Heart left ventricle (tissue), 16 donors: Measurements from ENCODE around the gene BOD1L1. TPM values are rescaled to one million over a fixed set of nuclear protein-coding genes. Genes with fewer than 3 reads are reported as not detected.
A peak's percentile ranks its signal among the peaks of the same experiment; 100 is the strongest.

Experiments used
- ATAC-seq, 4 donors: fragments of 200-7000 bp; cut with Tn5 transposase; one replicate each; pipeline ENCODE4 v1.9.1; 2020 to 2022; ENCODE audit warnings: moderate library complexity in 4 of 4, mild to moderate bottlenecking in 3 of 4, moderate number of reproducible peaks in 1 of 4
- DNase-seq, 5 donors: peaks; one replicate each; pipeline ENCODE4 v3.0.0-alpha.2; 2020
- H3K27ac ChIP-seq, 12 donors: fragments of 200-600 bp; sonication (generic) in 4 of 12; one replicate each; pipeline versions ENCODE4 v1.5.0 to v1.8.0; 2016 to 2022; ENCODE audit warnings: mild to moderate bottlenecking in 2 of 12
- H3K27me3 ChIP-seq, 9 donors: fragments of 200-600 bp; sonication (generic) in 2 of 9; one replicate each; pipeline versions ENCODE4 v1.5.1 to v1.8.0; 2016 to 2022; ENCODE audit warnings: mild to moderate bottlenecking in 3 of 9
- H3K36me3 ChIP-seq, 9 donors: fragments of 200-600 bp; sonication (generic) in 2 of 9; one replicate each; pipeline versions ENCODE4 v1.5.0 to v1.8.0; 2018 to 2022; ENCODE audit warnings: mild to moderate bottlenecking in 2 of 9
- H3K4me1 ChIP-seq, 12 donors: fragments of 200-600 bp; sonication (generic) in 4 of 12; one replicate each; pipeline versions ENCODE4 v1.5.0 to v1.8.0; 2016 to 2022; ENCODE audit warnings: mild to moderate bottlenecking in 3 of 12
- H3K4me3 ChIP-seq, 12 donors: fragments of 200-600 bp; sonication (generic) in 4 of 12; one replicate each; pipeline versions ENCODE4 v1.5.0 to v1.8.0; 2017 to 2022; ENCODE audit warnings: mild to moderate bottlenecking in 9 of 12, moderate library complexity in 4 of 12
- H3K9me3 ChIP-seq, 12 donors: fragments of 200-600 bp; sonication (generic) in 4 of 12; one replicate each; pipeline versions ENCODE4 v1.5.0 to v1.8.0; 2016 to 2022; ENCODE audit warnings: mild to moderate bottlenecking in 1 of 12
- POLR2A ChIP-seq, 2 donors: fragments of 450-650 bp; IDR thresholded peaks; one replicate each; pipeline ENCODE4 v1.6.1; 2017; ENCODE audit warnings: antibody characterized with exemption in 2 of 2, mild to moderate bottlenecking in 2 of 2, moderate library complexity in 2 of 2
- WGBS, 4 donors: extraction: QIAGEN DNeasy Blood & Tissue Kit in 2 of 4; methylation state at CpG; one replicate each; pipeline versions ENCODE4 v1.1.5 to v1.1.7; 2013 to 2018; 5-methylcytosine and 5-hydroxymethylcytosine counted together
- intact Hi-C, 10 donors: fragments of 100-400 bp; cut with DNase I; formaldehyde crosslinking; loops; one replicate each; pipeline versions ENCODE4 v1.11.1 to v1.14.2; 2022
- polyA plus RNA-seq, 2 donors: library from polyadenylated mRNA; stranded (reverse); fragments of 200-250 nt; gene quantifications; one replicate each; pipeline ENCODE4 v1.2.3, GENCODE V29; 2013
- total RNA-seq, 9 donors: library from RNA; depleted of rRNA in 2 of 9; stranded (reverse); fragments of >200 nt in 2 of 9; fragmentation: NEBNext Ultra II Directional in 3 of 9; extraction: Animal tissue kit (Norgen Biotek cat#: 25700) in 3 of 9; gene quantifications; one replicate each; pipeline versions ENCODE4 v1.1.0 to v1.2.4, GENCODE V29; 2016 to 2023
- TF ChIP-seq, protein P1 (sequence below), 12 donors: fragments of 200-600 bp; sonication (generic) in 4 of 12; IDR thresholded peaks; one replicate each; pipeline versions ENCODE4 v1.5.0 to v1.8.0; 2018 to 2022; ENCODE audit warnings: antibody characterized with exemption in 12 of 12, mild to moderate bottlenecking in 5 of 12
- donor health status: ischemic (EF 13 %, LVEDD 7.1; RV severe dilation, severe dysfunction).
- donor health status: healthy with polysubstance abuse.
- donor health status: DM: no; HTN: yes; CAD: no.
- donor health status: DM: no; HTN: no; CAD: no.
- donor health status: ischemic (EF 25% LVEDD 6.9; RV normal size, moderate dysfunction).
- donor health status: ischemic (EF 25% LVEDD 5.7; RV mildly dilated, moderate dysfunction).
- donor health status: healthy.
- donor health status: DM: yes; HTN: yes; CAD: no.
- donor health status: ischemic (EF 35%, LVEDD 5.7; RV mildly dilated, moderate dysfunction).
- donor health status: nonischemic (EF 11% LVEDD 7.7; RV severe dilation, severe dysfunction).
- donor health status: DM: yes; HTN: yes; CAD: no.
- donor health status: PGD.
- donor health status: ischemic (EF 29% LVEDD 5.4; RV normal size, mild dysfunction).
- donor health status: nonischemic (EF 23%, LVEDD 6.1; RV moderate dilation, normal function).

The BOD1L1 gene
- total and polyA plus RNA-seq, 11 donors: 10.9 to 29.2 (median 18.7) TPM

- Histone ChIP-seq H3K4me1 (peaks cover 0 to 44% (median 29%) of the 10 kb centered on the region in 12 donors), H3K27ac (peak overlapping the region in 1 of 12 donors; percentile 83)
- 8 to 10% (median 9%) methylated on average over 29 to 35 of the region's 35 CpGs for WGBS, 4 donors
Measured at GRCh38 chr4:13548059-13548983, 79.2 kb downstream of the BOD1L1 start.

GRCh38 chr4:13547485-13548041 is 80.0 kb downstream of the BOD1L1 start:
- DNase-seq (peak in 1 of 5 donors; percentile 58), ATAC-seq (no peak)
- peak overlapping the region in 1 of 12 donors; percentile 83 for H3K27ac ChIP-seq
- intact Hi-C loops: loop anchor here in 8 of 10 donors (2.0 to 5.0 kb wide), 5 partner anchors 695 to 820 kb away; no protein-coding TSS in a partner anchor
- no peaks in the 10 kb centered on the region for H3K36me3 ChIP-seq
- TF ChIP-seq POLR2A (IDR thresholded peaks at IDR 0.05): no peak
- TF ChIP-seq, protein P1, sequence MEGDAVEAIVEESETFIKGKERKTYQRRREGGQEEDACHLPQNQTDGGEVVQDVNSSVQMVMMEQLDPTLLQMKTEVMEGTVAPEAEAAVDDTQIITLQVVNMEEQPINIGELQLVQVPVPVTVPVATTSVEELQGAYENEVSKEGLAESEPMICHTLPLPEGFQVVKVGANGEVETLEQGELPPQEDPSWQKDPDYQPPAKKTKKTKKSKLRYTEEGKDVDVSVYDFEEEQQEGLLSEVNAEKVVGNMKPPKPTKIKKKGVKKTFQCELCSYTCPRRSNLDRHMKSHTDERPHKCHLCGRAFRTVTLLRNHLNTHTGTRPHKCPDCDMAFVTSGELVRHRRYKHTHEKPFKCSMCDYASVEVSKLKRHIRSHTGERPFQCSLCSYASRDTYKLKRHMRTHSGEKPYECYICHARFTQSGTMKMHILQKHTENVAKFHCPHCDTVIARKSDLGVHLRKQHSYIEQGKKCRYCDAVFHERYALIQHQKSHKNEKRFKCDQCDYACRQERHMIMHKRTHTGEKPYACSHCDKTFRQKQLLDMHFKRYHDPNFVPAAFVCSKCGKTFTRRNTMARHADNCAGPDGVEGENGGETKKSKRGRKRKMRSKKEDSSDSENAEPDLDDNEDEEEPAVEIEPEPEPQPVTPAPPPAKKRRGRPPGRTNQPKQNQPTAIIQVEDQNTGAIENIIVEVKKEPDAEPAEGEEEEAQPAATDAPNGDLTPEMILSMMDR (IDR thresholded peaks at IDR 0.05): no peak
- H3K4me1 ChIP-seq: peaks cover 0 to 45% (median 29%) of the 10 kb centered on the region in 12 donors
- peaks cover 0 to 18% (median 2%) of the 10 kb centered on the region in 12 donors for H3K9me3 ChIP-seq
- peaks cover 55 to 98% (median 83%) of the 10 kb centered on the region in 9 donors for H3K27me3 ChIP-seq
- H3K4me3 ChIP-seq: peak overlapping the region in 11 of 12 donors; percentile 11 to 51 (median 36)
- WGBS, 4 donors: 1 to 3% (median 2%) methylated on average over 29 to 56 of the region's 56 CpGs

More at GRCh38 chr4:13548059-13548983, 79.2 kb downstream of the BOD1L1 start:
- Histone ChIP-seq H3K9me3 (peaks cover 0 to 25% (median 2%) of the 10 kb centered on the region in 12 donors), H3K36me3 (no peaks in the 10 kb centered on the region), H3K4me3 (peak overlapping the region in 8 of 12 donors; percentile 12 to 51 (median 36)), H3K27me3 (peaks cover 47 to 91% (median 77%) of the 10 kb centered on the region in 9 donors)
- ATAC-seq (no peak), DNase-seq (no peak)
- TF ChIP-seq, protein P1 (IDR thresholded peaks at IDR 0.05): no peak
- TF ChIP-seq POLR2A (IDR thresholded peaks at IDR 0.05): no peak
- intact Hi-C loops: loop anchor here in 8 of 10 donors (2.0 to 5.0 kb wide), 5 partner anchors 696 to 821 kb away; no protein-coding TSS in a partner anchor

- Histone ChIP-seq H3K4me1 (peaks cover 0 to 51% (median 33%) of the 10 kb centered on the region in 12 donors), H3K27me3 (peaks cover 59 to 100% (median 88%) of the 10 kb centered on the region in 9 donors), H3K9me3 (peaks cover 0 to 13% (median 2%) of the 10 kb centered on the region in 12 donors), H3K36me3 (no peaks in the 10 kb centered on the region), H3K4me3 (peak overlapping the region in 11 of 12 donors; percentile 11 to 51 (median 36)), H3K27ac (peak overlapping the region in 1 of 12 donors; percentile 83)
- 2 to 4% (median 4%) methylated on average over 49 to 54 of the region's 54 CpGs for WGBS, 4 donors
- intact Hi-C loops: loop anchor here in 3 of 10 donors (5.0 kb wide), 1 partner anchor 820 kb away; no protein-coding TSS in a partner anchor
- TF ChIP-seq, protein P1 (IDR thresholded peaks at IDR 0.05): no peak
- no peak for TF ChIP-seq POLR2A (IDR thresholded peaks at IDR 0.05)
- peak in 2 of 5 donors; percentile 18 to 54 for DNase-seq
- no peak for ATAC-seq
Measured at GRCh38 chr4:13546941-13547484, 80.5 kb downstream of the BOD1L1 start.
